ENCODE data around the gene FAM229A. TPM values are rescaled to one million over a fixed set of nuclear protein-coding genes. Genes with fewer than 3 reads are reported as not detected.

Gene FAM229A
- polyA plus RNA-seq, 2 of the 4 experiments (the other 2 are of a cell fraction), result 3.5 to 5.6 TPM

- WGBS (ENCODE audit: missing lambda C conversion rate), result 59% methylated on average over 2 of the region's 2 CpGs
- FAIRE-seq, result no peak
- no peak overlapping the region for H3K4me2 ChIP-seq
- no peak for DNase-seq (ENCODE audit: low read depth in 1 of 2, low spot score in 1 of 2)
- H3K9me3 ChIP-seq, result no peaks in the 10 kb centered on the region
- ChIA-PET CTCF (interaction anchor here (0.9 to 1.2 kb wide), 4 partner anchors 18 to 138 kb away, joined by 3 read pairs; partner anchors contain the start of gene MARCKSL1), POLR2A (interaction anchor here (0.5 to 0.6 kb wide), 2 partner anchors 73 to 202 kb away, joined by 3 read pairs; no protein-coding TSS in a partner anchor)
- ATAC-seq, result no peak
- 0 out of 6 replicates have a peak overlapping the region, but pooled peaks of 1 of the 2 experiments have one; percentile 28 for H3K27ac ChIP-seq
- H3K4me1 ChIP-seq, result peaks cover 7% of the 10 kb centered on the region
- no peak overlapping the region for H3K4me3 ChIP-seq
- TF ChIP-seq POLR2AphosphoS2 (conservative IDR thresholded peaks at IDR 0.05; ENCODE audit: low read length) (no peak), ZNF302 (CRISPR knock-in tag; IDR thresholded peaks at IDR 0.05) (no peak), PBX3 (IDR thresholded peaks at IDR 0.05) (no peak), ESRRA (IDR thresholded peaks at IDR 0.05; ENCODE audit: borderline replicate concordance, low read length) (no peak), KDM1A (IDR thresholded peaks at IDR 0.05; ENCODE audit: low read depth) (no peak), ELK1 (IDR thresholded peaks at IDR 0.05; ENCODE audit: low read depth, low read length) (no peak), TFCP2L1 (CRISPR knock-in tag; IDR thresholded peaks at IDR 0.05) (no peak), MAX (IDR thresholded peaks at IDR 0.05) (no peak), FOXS1 (CRISPR knock-in tag; IDR thresholded peaks at IDR 0.05) (no peak)
- TF ChIP-seq, protein P1, sequence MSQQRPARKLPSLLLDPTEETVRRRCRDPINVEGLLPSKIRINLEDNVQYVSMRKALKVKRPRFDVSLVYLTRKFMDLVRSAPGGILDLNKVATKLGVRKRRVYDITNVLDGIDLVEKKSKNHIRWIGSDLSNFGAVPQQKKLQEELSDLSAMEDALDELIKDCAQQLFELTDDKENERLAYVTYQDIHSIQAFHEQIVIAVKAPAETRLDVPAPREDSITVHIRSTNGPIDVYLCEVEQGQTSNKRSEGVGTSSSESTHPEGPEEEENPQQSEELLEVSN (IDR thresholded peaks at IDR 0.05; ENCODE audit: borderline replicate concordance, low read depth), result no peak
These were observed 8.3 kb downstream of the FAM229A start for GRCh38 chr1:32353886-32354570.

GRCh38 chr1:32353431-32353830 lies 8.9 kb downstream of the FAM229A start:
- Histone ChIP-seq H3K9me3 (no peaks in the 10 kb centered on the region), H3K4me2 (no peak overlapping the region), H3K4me1 (peaks cover 7% of the 10 kb centered on the region), H3K27ac (0 out of 6 replicates have a peak overlapping the region, but pooled peaks of 1 of the 2 experiments have one; percentile 28), H3K4me3 (no peak overlapping the region)
- 86% methylated on average over 2 of the region's 2 CpGs for WGBS (ENCODE audit: missing lambda C conversion rate)
- FAIRE-seq (no peak), DNase-seq (ENCODE audit: low read depth in 1 of 2, low spot score in 1 of 2) (no peak), ATAC-seq (no peak)
- CTCF ChIA-PET, result interaction anchor here (1.0 to 1.2 kb wide), 3 partner anchors 18 to 138 kb away, joined by 3 read pairs; partner anchors contain the start of gene MARCKSL1
- TF ChIP-seq CBX2 (IDR thresholded peaks at IDR 0.05; ENCODE audit: borderline replicate concordance, low read depth), result no peak
- TF ChIP-seq, protein P2, sequence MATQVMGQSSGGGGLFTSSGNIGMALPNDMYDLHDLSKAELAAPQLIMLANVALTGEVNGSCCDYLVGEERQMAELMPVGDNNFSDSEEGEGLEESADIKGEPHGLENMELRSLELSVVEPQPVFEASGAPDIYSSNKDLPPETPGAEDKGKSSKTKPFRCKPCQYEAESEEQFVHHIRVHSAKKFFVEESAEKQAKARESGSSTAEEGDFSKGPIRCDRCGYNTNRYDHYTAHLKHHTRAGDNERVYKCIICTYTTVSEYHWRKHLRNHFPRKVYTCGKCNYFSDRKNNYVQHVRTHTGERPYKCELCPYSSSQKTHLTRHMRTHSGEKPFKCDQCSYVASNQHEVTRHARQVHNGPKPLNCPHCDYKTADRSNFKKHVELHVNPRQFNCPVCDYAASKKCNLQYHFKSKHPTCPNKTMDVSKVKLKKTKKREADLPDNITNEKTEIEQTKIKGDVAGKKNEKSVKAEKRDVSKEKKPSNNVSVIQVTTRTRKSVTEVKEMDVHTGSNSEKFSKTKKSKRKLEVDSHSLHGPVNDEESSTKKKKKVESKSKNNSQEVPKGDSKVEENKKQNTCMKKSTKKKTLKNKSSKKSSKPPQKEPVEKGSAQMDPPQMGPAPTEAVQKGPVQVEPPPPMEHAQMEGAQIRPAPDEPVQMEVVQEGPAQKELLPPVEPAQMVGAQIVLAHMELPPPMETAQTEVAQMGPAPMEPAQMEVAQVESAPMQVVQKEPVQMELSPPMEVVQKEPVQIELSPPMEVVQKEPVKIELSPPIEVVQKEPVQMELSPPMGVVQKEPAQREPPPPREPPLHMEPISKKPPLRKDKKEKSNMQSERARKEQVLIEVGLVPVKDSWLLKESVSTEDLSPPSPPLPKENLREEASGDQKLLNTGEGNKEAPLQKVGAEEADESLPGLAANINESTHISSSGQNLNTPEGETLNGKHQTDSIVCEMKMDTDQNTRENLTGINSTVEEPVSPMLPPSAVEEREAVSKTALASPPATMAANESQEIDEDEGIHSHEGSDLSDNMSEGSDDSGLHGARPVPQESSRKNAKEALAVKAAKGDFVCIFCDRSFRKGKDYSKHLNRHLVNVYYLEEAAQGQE (IDR thresholded peaks at IDR 0.05), result no peak
- TF ChIP-seq, protein P3, sequence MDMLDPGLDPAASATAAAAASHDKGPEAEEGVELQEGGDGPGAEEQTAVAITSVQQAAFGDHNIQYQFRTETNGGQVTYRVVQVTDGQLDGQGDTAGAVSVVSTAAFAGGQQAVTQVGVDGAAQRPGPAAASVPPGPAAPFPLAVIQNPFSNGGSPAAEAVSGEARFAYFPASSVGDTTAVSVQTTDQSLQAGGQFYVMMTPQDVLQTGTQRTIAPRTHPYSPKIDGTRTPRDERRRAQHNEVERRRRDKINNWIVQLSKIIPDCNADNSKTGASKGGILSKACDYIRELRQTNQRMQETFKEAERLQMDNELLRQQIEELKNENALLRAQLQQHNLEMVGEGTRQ (IDR thresholded peaks at IDR 0.05), result no peak
- TF ChIP-seq PHF8 (IDR thresholded peaks at IDR 0.05; ENCODE audit: borderline replicate concordance, low read depth), result no peak
- no peak for TF ChIP-seq ZFP36 (IDR thresholded peaks at IDR 0.05; ENCODE audit: borderline replicate concordance, partially characterized antibody)
- TF ChIP-seq MYC (IDR thresholded peaks at IDR 0.05; ENCODE audit: borderline replicate concordance, low read length), result no peak
- no peak for TF ChIP-seq CHD2 (IDR thresholded peaks at IDR 0.05; ENCODE audit: low read length, partially characterized antibody)
- no peak for TF ChIP-seq KDM5A (IDR thresholded peaks at IDR 0.05)
- TF ChIP-seq MAX (IDR thresholded peaks at IDR 0.05), result no peak
- no peak for TF ChIP-seq ZNF302 (CRISPR knock-in tag; IDR thresholded peaks at IDR 0.05)
- no peak for TF ChIP-seq BHLHE40 (IDR thresholded peaks at IDR 0.05; ENCODE audit: low read depth, low read length)
- POLR2A ChIA-PET, result interaction anchor here (0.5 kb wide), 1 partner anchor 74 kb away, joined by 3 read pairs; no protein-coding TSS in a partner anchor

All from A549 (cell line).